MV-4-11 (cell line): ENCODE data around the gene MRPL49.

Experiments used
- DNase-seq: peaks from one replicate; lab custom pipeline; 2025; lab: John Stamatoyannopoulos, UW

Gene MRPL49

DNA sequence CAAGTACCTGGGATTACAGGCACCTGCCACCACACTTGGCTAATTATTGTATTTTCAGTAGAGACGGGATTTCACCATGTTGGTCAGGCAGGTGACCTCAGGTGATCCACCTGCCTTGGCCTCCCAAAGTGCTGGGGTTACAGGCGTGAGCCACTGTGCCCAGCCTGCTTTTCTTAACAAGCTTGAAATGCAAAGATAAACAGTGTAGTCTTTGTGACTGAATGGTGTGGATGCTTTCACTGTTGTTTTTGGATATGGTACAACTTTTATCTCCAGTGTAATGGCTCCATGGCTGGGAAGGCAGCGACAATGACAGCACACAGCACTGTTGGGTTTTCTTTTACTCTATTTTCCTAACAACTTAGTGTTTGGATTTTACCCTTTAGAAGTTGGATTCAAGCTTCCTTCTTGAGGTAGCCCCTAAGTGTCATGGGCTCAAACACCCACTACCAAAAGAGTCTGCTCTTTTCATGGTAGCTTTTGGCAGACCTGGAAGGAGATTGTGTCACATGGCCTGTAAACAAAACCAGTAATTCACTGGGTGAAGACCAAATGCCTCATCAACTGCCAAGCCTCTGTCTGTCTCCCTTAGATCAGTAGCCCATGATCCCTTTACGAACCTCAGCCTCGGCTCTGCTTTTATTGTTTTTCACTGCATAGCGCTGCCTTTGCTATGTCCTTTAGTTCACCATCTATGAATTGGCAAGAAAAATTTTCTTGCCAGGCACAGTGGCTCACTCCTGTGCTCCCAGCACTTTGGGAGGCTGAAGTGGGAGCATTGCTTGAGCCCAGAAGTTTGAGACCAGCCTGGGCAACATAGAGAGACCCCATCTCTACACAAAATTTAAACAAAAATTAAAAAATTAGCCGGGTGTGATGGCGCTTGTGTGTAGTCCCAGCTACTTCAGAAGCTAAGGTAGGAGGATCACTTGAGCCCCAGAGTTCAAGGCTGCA, 19.7 kb upstream of the MRPL49 start:
- no peak for DNase-seq

DNA sequence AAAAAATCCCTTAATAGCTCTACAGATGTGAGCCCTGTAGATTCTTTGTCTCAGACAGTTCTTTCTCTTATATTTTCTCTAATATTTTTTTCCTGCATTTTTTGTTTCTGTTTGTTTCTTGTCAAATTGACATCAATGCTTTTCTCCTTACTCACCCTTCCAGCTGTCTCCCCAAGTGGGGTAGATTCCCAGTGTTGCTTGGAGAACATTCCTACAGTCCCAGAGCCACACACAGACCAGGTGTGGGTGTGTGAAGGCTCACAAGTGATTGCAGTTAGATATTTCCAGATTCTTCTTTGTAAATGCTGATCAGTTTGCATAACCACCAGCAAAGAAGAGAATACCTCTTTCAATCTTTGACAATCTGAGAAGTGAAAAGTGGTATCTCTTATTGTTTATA, 18.6 kb upstream of the MRPL49 start:
- no peak for DNase-seq

- DNase-seq = no peak
Observed at GRCh38 chr11:65104628-65105027, 17.5 kb upstream of the MRPL49 start.

DNA sequence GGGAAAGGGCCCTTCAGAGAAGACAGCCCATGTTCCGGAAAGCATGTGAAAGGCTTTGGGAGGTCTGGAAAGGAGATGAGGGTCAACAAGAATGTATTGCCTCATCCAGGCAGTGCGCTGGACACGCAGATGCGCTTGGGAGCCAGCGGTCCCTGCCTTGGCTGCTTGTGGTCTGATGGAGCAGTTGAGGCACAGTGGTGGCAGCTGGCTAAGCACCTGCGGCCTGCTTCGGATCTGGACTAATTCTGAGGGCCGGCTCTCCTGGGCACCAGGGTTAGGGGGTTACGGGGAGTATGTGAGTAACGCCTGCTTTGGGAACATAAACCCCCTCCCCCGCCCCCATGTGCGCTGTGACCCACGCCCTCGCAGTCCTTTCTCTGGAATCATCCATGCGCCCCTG, 15.0 kb upstream of the MRPL49 start:
- DNase-seq = no peak

DNA sequence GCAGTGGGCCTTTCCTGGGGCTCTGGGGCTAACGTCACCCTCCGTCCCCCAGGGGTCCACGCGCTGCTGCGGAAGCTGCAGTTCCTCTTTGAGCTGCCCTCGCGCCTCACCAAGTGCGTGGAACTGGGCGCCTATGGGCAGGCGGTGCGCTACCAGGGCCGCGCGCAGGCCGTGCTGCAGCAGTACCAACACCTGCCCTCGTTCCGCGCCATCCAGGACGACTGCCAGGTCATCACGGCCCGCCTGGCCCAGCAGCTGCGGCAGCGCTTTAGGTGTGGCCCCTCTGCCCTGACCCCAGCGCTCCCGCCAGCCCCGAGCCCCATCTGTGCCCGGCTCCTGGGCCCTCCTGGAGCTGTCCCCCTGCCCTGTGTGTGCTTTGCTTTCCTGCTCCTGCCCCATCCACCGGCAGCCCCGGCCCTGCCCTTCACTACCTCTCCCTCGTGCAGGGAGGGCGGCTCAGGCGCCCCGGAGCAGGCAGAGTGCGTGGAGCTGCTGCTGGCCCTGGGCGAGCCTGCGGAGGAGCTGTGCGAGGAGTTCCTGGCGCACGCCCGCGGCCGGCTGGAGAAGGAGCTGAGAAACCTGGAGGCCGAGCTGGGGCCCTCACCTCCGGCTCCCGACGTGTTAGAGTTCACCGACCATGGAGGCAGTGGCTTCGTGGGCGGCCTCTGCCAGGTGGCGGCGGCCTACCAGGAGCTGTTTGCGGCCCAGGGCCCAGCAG, 14.2 kb upstream of the MRPL49 start:
- no peak for DNase-seq

DNA sequence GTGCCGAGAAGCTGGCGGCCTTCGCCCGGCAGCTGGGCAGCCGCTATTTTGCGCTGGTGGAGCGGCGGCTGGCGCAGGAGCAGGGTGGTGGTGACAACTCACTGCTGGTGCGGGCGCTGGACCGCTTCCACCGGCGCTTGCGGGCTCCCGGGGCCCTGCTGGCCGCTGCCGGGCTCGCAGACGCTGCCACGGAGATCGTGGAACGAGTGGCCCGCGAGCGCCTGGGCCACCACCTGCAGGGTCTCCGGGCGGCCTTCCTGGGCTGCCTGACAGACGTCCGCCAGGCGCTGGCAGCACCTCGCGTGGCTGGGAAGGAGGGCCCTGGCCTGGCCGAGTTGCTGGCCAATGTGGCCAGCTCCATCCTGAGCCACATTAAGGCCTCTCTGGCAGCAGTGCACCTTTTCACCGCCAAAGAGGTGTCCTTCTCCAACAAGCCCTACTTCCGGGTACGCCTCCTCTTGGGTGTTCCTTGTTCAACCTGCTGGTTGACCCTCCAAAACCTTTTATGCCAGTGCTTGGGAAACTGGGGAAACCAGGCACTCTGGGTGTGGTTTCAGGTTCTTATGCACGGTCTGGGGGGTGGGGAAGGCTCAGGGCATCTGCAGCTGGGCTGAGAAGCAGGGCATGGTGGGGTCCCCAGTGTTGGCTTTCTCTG, 13.5 kb upstream of the MRPL49 start:
- DNase-seq = no peak

- DNase-seq = no peak
Observed at GRCh38 chr11:65109231-65110198, 12.6 kb upstream of the MRPL49 start.

DNA sequence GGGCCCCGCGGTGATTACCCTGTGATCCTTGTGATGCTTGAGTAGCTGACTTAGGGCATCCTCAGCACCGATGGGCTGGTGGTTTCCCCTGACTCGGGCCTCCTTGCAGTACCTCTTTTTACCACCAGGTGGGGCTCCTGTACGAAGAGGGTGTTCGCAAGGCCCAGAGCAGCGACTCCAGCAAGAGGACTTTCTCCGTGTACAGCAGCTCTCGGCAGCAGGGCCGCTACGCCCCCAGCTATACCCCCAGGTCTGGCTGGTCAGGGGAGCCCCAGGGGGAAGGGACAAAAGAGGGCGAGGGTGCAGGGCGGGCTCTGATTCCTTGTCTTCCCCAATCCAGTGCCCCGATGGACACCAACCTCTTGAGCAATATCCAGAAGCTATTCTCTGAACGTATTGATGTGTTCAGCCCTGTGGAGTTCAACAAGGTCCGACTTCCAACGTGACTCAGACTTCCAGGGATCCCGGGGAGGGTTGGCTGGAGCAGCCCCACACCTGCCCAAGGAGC, 11.7 kb upstream of the MRPL49 start:
- DNase-seq = peak; percentile 72

- no peak for DNase-seq
Observed at GRCh38 chr11:65111159-65111743, 10.9 kb upstream of the MRPL49 start.

- DNase-seq = peak; percentile 90
Observed at GRCh38 chr11:65111744-65112545, 10.2 kb upstream of the MRPL49 start, which contains the start of gene TM7SF2. TM7SF2 (plus strand) TSS chr11:65111872; CDS start chr11:65112016, 144 bp downstream.

GRCh38 chr11:65112546-65113360, 9.4 kb upstream of the MRPL49 start:
- DNase-seq = peak; percentile 55

DNA sequence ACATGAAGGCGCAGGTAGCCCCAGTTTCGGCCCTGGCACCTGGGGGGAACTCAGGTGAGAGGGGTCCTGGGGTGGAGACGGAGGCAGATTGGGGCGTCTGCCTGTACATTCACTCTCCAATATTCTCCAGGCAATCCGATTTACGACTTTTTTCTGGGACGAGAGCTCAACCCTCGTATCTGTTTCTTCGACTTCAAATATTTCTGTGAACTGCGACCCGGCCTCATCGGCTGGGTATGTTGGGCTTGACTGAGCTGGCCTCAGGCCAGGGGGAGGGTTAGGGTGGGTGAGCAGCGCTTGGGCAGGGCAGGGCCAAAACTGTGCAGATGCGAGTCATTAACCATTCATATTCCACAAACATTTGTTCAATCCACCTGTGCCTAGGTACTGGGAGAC, 8.8 kb upstream of the MRPL49 start:
- no peak for DNase-seq

GRCh38 chr11:65113839-65114238, 8.3 kb upstream of the MRPL49 start:
- DNase-seq = no peak

DNA sequence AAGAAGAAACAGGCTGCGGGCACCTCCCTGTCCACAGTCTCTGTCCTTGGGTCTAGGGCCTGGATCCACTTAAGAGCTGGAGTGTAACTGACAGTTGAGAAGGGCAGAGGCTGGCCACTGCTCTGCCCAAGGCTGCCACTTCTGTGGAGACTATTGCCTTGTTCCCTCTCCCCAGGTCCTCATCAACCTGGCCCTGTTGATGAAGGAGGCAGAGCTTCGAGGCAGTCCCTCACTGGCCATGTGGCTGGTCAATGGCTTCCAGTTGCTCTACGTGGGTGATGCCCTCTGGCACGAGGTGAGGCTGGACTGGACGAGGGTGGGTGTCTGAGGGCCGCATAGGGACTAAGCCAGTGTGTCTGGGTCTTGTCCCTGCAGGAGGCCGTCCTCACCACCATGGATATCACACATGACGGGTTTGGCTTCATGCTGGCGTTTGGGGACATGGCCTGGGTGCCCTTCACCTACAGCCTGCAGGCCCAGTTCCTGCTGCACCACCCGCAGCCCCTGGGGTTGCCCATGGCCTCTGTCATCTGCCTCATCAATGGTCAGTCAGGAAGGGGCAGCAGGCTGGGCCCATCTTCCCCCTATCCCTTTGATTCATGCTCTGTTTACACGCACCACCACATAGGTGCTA, 7.5 kb upstream of the MRPL49 start:
- DNase-seq = no peak

- DNase-seq = no peak
Observed at GRCh38 chr11:65115361-65116082, 6.6 kb upstream of the MRPL49 start.

DNA sequence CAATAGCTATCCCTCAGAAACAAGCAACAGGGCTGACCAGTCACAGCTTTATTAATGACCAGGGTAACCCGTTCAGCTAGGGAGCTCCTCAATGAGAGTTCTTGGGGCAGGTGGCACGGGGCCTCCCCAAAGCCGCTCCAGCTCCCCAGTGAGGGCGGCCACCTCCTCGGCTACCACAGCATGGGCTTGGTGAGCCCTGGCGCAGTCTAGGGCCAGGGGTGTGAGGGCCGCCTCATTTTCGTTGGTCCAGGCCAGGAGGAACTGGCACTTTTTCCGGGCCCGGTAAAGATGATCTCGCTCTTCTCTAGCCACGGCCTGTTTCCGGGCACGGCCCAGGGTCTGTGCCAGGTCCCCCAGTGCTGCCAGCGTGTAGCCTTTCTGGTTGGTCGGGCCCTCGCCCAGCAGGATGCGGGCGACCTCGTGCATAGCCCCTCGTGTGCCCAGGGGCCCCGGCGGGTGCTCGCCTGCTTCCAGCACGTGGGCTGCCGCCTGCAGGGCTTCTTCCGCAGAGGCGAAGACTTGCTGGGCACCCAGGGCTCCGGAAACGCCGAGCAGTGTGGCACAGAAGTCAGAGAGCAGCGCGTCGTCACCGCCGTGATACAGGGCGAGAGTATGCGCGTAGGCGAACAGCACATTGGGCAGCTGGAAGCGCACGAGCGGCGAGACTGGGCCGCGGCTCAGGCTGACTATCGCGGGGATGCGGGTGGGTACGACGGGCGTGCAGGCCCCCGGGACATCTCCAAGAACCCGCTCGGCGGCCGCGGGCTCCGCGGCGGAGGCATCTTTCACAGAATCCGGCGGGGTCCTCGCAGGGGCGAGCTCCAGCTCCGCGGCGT, 5.5 kb upstream of the MRPL49 start:
- peak; percentile 5 for DNase-seq
